Endothelial cell of umbilical vein (primary cell): Measurements from ENCODE around the gene DLL1. TPM values are rescaled to one million over a fixed set of nuclear protein-coding genes. Genes with fewer than 3 reads are reported as not detected.

ENCODE experiments used
- BruUV-seq: library from RNA; stranded (reverse); fragments of 400-500 nt; replicated peaks from 2 replicates; lab custom pipeline; 2021; lab: Mats Ljungman, UMichigan
- CTCF ChIA-PET: fragments of 300-600, 350-600 bp; sonication (Branson Sonifier 250); formaldehyde crosslinking; loops from one replicate; lab custom pipeline; 2021; ENCODE audit warnings: antibody characterized with exemption, inconsistent platforms; lab: Charles Lee
- POLR2A ChIA-PET: fragments of 300-600, 350-600 bp; sonication (Branson Sonifier 250); formaldehyde crosslinking; loops from one replicate; lab custom pipeline; 2021; ENCODE audit warnings: antibody characterized with exemption, inconsistent platforms; lab: Charles Lee
- DNase-seq: peaks from one replicate; pipeline ENCODE4 v3.0.0-alpha.2; 2011; ENCODE audit warnings: low read depth, low spot score
- FAIRE-seq: peaks from 2 replicates; lab custom pipeline; 2011; peaks lifted over from hg19 to GRCh38; lab: Jason Lieb, UNC
- H2AFZ ChIP-seq: 2 replicates; pipeline ENCODE4 v1.6.0; 2012; ENCODE audit warnings: low read depth, low read length, control low read depth, inconsistent platforms
- H3K27ac ChIP-seq: 2 replicates; pipeline ENCODE4 v1.5.1; 2011; ENCODE audit warnings: low read depth, mild to moderate bottlenecking, control low read depth, low read length, moderate library complexity; ENCODE audit not compliant: insufficient read depth
- H3K27me3 ChIP-seq, 2 experiments: 2 replicates each; pipeline versions ENCODE4 v1.6.0 to v1.6.1; 2011; ENCODE audit warnings: low read length in 2 of 2, mixed read lengths in 1 of 2; ENCODE audit not compliant: control insufficient read depth in 2 of 2, insufficient read depth in 2 of 2
- H3K36me3 ChIP-seq, 2 experiments: 2 replicates in 1 of 2; 3 replicates in 1 of 2; pipeline ENCODE4 v1.5.1; 2011; ENCODE audit warnings: low read length in 2 of 2, mild to moderate bottlenecking in 1 of 2, moderate library complexity in 1 of 2; ENCODE audit not compliant: control insufficient read depth in 2 of 2, insufficient read depth in 2 of 2; ENCODE audit errors: extremely low read depth in 1 of 2
- H3K4me1 ChIP-seq: 3 replicates; pipeline ENCODE4 v1.5.1; 2011; ENCODE audit warnings: mild to moderate bottlenecking, low read length; ENCODE audit not compliant: control insufficient read depth, insufficient read depth; ENCODE audit errors: extremely low read depth
- H3K4me2 ChIP-seq: 2 replicates; pipeline ENCODE4 v1.6.1; 2011; ENCODE audit warnings: low read length, control low read depth, mixed read lengths; ENCODE audit not compliant: insufficient read depth
- H3K4me3 ChIP-seq, 3 experiments: fragments of 200-600 bp in 1 of 3; sonication (generic), shearing (Covaris generic) in 1 of 3; replicated peaks in 1 of 3; 2 replicates each; pipeline ENCODE4 v1.5.1; 2011 to 2016; ENCODE audit warnings: control low read depth in 3 of 3, low read length in 3 of 3, mild to moderate bottlenecking in 2 of 3, inconsistent platforms in 1 of 3, low read depth in 1 of 3, moderate library complexity in 1 of 3; ENCODE audit not compliant: insufficient read depth in 1 of 3
- H3K79me2 ChIP-seq: 2 replicates; pipeline ENCODE4 v1.6.0; 2012; ENCODE audit warnings: low read length, inconsistent platforms; ENCODE audit not compliant: control insufficient read depth, insufficient read depth
- H3K9ac ChIP-seq: replicated peaks from 2 replicates; pipeline ENCODE3; 2011; ENCODE audit warnings: low read length, control low read depth; ENCODE audit not compliant: insufficient read depth; ENCODE audit errors: extremely low read depth
- H3K9me1 ChIP-seq: replicated peaks from 3 replicates; pipeline ENCODE4 v1.6.0; 2011; ENCODE audit warnings: mild to moderate bottlenecking, low read length; ENCODE audit not compliant: control insufficient read depth, insufficient read depth; ENCODE audit errors: extremely low read depth
- H3K9me3 ChIP-seq: replicated peaks from 2 replicates; pipeline ENCODE4 v1.5.1; 2012; ENCODE audit warnings: low read length, inconsistent platforms; ENCODE audit not compliant: control insufficient read depth, insufficient read depth
- H4K20me1 ChIP-seq: replicated peaks from 2 replicates; pipeline ENCODE3; 2011; ENCODE audit warnings: mild to moderate bottlenecking, low read length; ENCODE audit not compliant: control insufficient read depth, insufficient read depth; ENCODE audit errors: extremely low read depth
- CTCF ChIP-seq, 2 donors: IDR thresholded peaks; 1 replicate in 1 of 2; 2 replicates in 1 of 2; pipeline ENCODE4 v1.5.1; 2011; ENCODE audit warnings: low read length in 2 of 2, mild to moderate bottlenecking in 2 of 2, moderate library complexity in 2 of 2, control low read depth in 1 of 2, inconsistent platforms in 1 of 2, low read depth in 1 of 2; ENCODE audit not compliant: insufficient read depth in 1 of 2; ENCODE audit errors: extremely low read depth in 1 of 2
- EZH2 ChIP-seq: IDR thresholded peaks from 2 replicates; pipeline ENCODE4 v1.6.1; 2012; ENCODE audit warnings: borderline replicate concordance, low read depth, mild to moderate bottlenecking, moderate library complexity, low read length, inconsistent platforms; ENCODE audit not compliant: severe bottlenecking
- FOS ChIP-seq: IDR thresholded peaks from 2 replicates; pipeline ENCODE4 v1.6.1; 2011; ENCODE audit warnings: mild to moderate bottlenecking, low read length, moderate library complexity, borderline replicate concordance; ENCODE audit not compliant: insufficient read depth
- GATA2 ChIP-seq: IDR thresholded peaks from 2 replicates; pipeline ENCODE4 v1.7.0; 2011; ENCODE audit warnings: low read depth, mild to moderate bottlenecking, moderate library complexity, mixed read lengths, low read length; ENCODE audit not compliant: insufficient read length, insufficient read depth
- JUN ChIP-seq: IDR thresholded peaks from 2 replicates; pipeline ENCODE4 v1.6.1; 2011; ENCODE audit warnings: borderline replicate concordance, low read depth; ENCODE audit not compliant: insufficient read length, insufficient read depth
- MAX ChIP-seq: IDR thresholded peaks from 2 replicates; pipeline ENCODE4 v1.6.1; 2011; ENCODE audit not compliant: insufficient read depth, insufficient read length
- MYC ChIP-seq: IDR thresholded peaks from one replicate; pipeline ENCODE4 v1.6.1; 2011; ENCODE audit warnings: mild to moderate bottlenecking, low read depth, low read length
- POLR2A ChIP-seq: IDR thresholded peaks from 2 replicates; pipeline ENCODE4 v1.6.1; 2012; ENCODE audit warnings: low read depth, mild to moderate bottlenecking, control low read depth, low read length
- POLR2AphosphoS5 ChIP-seq: IDR thresholded peaks from 2 replicates; pipeline ENCODE4 v1.6.1; 2012; ENCODE audit warnings: low read depth, mild to moderate bottlenecking, control low read depth, low read length, moderate library complexity; ENCODE audit not compliant: insufficient read depth
- dilution Hi-C: fragments of 300-500 bp; cut with MboI; formaldehyde crosslinking; loops from one replicate; pipeline ENCODE4 v1.15.0; 2019; ENCODE audit warnings: low sequenced_read_pairs; ENCODE audit not compliant: extremely low pct_ligation_motif_present
- intact Hi-C: fragments of 100-400 bp; cut with micrococcal nuclease; formaldehyde crosslinking; loops from one replicate; pipeline ENCODE4 v1.10.0; 2022
- polyA plus RNA-seq, 4 experiments: library from polyadenylated mRNA; depleted of rRNA in 3 of 4; stranded (reverse) in 3 of 4; unstranded in 1 of 4; fragments of >200 nt; gene quantifications; 2 replicates each; pipeline versions ENCODE4 v1.2.1 to v1.2.3, GENCODE V29; 2011 to 2012; ENCODE audit warnings: missing spikeins in 1 of 4
- total RNA-seq: library from RNA; stranded (reverse); gene quantifications from 2 replicates; pipeline ENCODE4 v1.2.3, GENCODE V29; 2021

Gene DLL1
- total and polyA plus RNA-seq, 2 donors (not counting 3 experiments of a cell fraction or from before 2014, with no cell fraction given): 1.4 to 2.3 TPM

GRCh38 chr6:170283212-170284081 is 7.4 kb downstream of the DLL1 start:
- TF ChIP-seq MYC (no peak), POLR2A (no peak), FOS (no peak), MAX (no peak)
- Histone ChIP-seq H2AFZ (no peak overlapping the region), H3K4me3 (no peak overlapping the region), H3K9ac (no peak overlapping the region), H3K27me3 (peaks cover 4 to 12% of the 10 kb centered on the region in 2 experiments), H3K9me3 (no peaks in the 10 kb centered on the region), H3K4me1 (peaks cover 2% of the 10 kb centered on the region), H3K27ac (no peak overlapping the region), H3K9me1 (no peaks in the 10 kb centered on the region), H3K4me2 (no peak overlapping the region), H3K36me3 (peaks cover 0 to 14% of the 10 kb centered on the region in 2 experiments), H3K79me2 (no peaks in the 10 kb centered on the region), H4K20me1 (no peaks in the 10 kb centered on the region)
- intact Hi-C loops (loop anchor here (10.0 kb wide), 1 partner anchor 129 kb away; no protein-coding TSS in a partner anchor), dilution Hi-C loops (no loop called here)
- POLR2A ChIA-PET: no interaction called here
- CTCF ChIA-PET: interaction anchor here (1.9 kb wide), 1 partner anchor 452 kb away, joined by 8 read pairs; no protein-coding TSS in a partner anchor
- DNase-seq (no peak), FAIRE-seq (no peak)
- no TSS peak for BruUV-seq

GRCh38 chr6:170282512-170283158 is 8.2 kb downstream of the DLL1 start:
- Histone ChIP-seq H3K27me3 (peaks cover 2 to 7% of the 10 kb centered on the region in 2 experiments), H4K20me1 (no peaks in the 10 kb centered on the region), H3K9me1 (no peaks in the 10 kb centered on the region), H3K9ac (no peak overlapping the region), H3K4me2 (no peak overlapping the region), H3K27ac (no peak overlapping the region), H3K9me3 (no peaks in the 10 kb centered on the region), H2AFZ (no peak overlapping the region), H3K36me3 (peaks cover 0 to 14% of the 10 kb centered on the region in 2 experiments), H3K79me2 (no peaks in the 10 kb centered on the region), H3K4me1 (peaks cover 4% of the 10 kb centered on the region), H3K4me3 (no peak overlapping the region)
- BruUV-seq: no TSS peak
- TF ChIP-seq POLR2AphosphoS5 (no peak), GATA2 (no peak), FOS (no peak), EZH2 (no peak), JUN (no peak), MAX (no peak), MYC (no peak), CTCF (IDR thresholded peaks at IDR 0.05; ENCODE audit: extremely low read depth in 1 of 2, insufficient read depth in 1 of 2, low read depth in 1 of 2, low read length in 2 of 2) (no peak), POLR2A (no peak)
- CTCF ChIA-PET: no interaction called here
- intact Hi-C loops: loop anchor here (10.0 kb wide), 1 partner anchor 128 kb away; no protein-coding TSS in a partner anchor
- dilution Hi-C loops: no loop called here
- POLR2A ChIA-PET: no interaction called here
- DNase-seq (no peak), FAIRE-seq (no peak)
